Posterior cingulate gyrus (tissue), 11 donors: ENCODE measurements around the gene MND1.
A peak's percentile ranks its signal among the peaks of the same experiment; 100 is the strongest.

Experiments used
- DNase-seq, 10 donors: peaks; one replicate each; pipeline versions ENCODE4 v3.0.0 to v3.0.0-alpha.2; 2020 to 2021; ENCODE audit warnings: mixed read lengths in 3 of 10
- intact Hi-C: fragments of 100-400 bp; cut with DNase I; formaldehyde crosslinking; loops from one replicate; pipeline ENCODE4 v1.15.1; 2023

The MND1 gene

GRCh38 chr4:153345012-153345981, 809 bp downstream of the MND1 start:
- intact Hi-C loops = loop anchor here (5.0 to 10.0 kb wide), 2 partner anchors 122 to 400 kb away; partner anchors contain the start of gene TMEM131L
- peak in 7 of 10 donors; percentile 16 to 85 (median 32) for DNase-seq

GRCh38 chr4:153346031-153346430, 1.5 kb downstream of the MND1 start:
- intact Hi-C loops = loop anchor here (5.0 to 10.0 kb wide), 2 partner anchors 121 to 399 kb away; partner anchors contain the start of gene TMEM131L
- no peak for DNase-seq

- intact Hi-C loops = loop anchor here (5.0 to 10.0 kb wide), 2 partner anchors 121 to 398 kb away; partner anchors contain the start of gene TMEM131L
- no peak for DNase-seq
Observed at GRCh38 chr4:153346563-153346962, 2.1 kb downstream of the MND1 start.

GRCh38 chr4:153347117-153347516, 2.6 kb downstream of the MND1 start:
- DNase-seq = no peak
- intact Hi-C loops = loop anchor here (5.0 to 10.0 kb wide), 2 partner anchors 120 to 398 kb away; partner anchors contain the start of gene TMEM131L

- intact Hi-C loops = loop anchor here (5.0 to 10.0 kb wide), 2 partner anchors 119 to 397 kb away; partner anchors contain the start of gene TMEM131L
- no peak for DNase-seq
Observed at GRCh38 chr4:153348006-153348405, 3.5 kb downstream of the MND1 start.

- intact Hi-C loops = loop anchor here (5.0 to 10.0 kb wide), 2 partner anchors 118 to 395 kb away; partner anchors contain the start of gene TMEM131L
- DNase-seq = no peak
Observed at GRCh38 chr4:153349206-153349805, 4.8 kb downstream of the MND1 start.

GRCh38 chr4:153362184-153362583, 17.7 kb downstream of the MND1 start:
- no peak for DNase-seq
- intact Hi-C loops = no loop called here

- intact Hi-C loops = no loop called here
- DNase-seq = no peak
Observed at GRCh38 chr4:153364061-153364460, 19.6 kb downstream of the MND1 start.

- DNase-seq = no peak
- intact Hi-C loops = no loop called here
Observed at GRCh38 chr4:153365003-153365402, 20.5 kb downstream of the MND1 start.

- DNase-seq = no peak
- intact Hi-C loops = no loop called here
Observed at GRCh38 chr4:153366486-153366885, 22.0 kb downstream of the MND1 start.

GRCh38 chr4:153367092-153367491, 22.6 kb downstream of the MND1 start:
- DNase-seq = no peak
- intact Hi-C loops = no loop called here

- no peak for DNase-seq
- intact Hi-C loops = no loop called here
Observed at GRCh38 chr4:153369021-153369420, 24.5 kb downstream of the MND1 start.

- DNase-seq = no peak
- intact Hi-C loops = no loop called here
Observed at GRCh38 chr4:153371701-153372234, 27.3 kb downstream of the MND1 start.

- DNase-seq = no peak
Observed at GRCh38 chr4:153372967-153373562, 28.6 kb downstream of the MND1 start.

GRCh38 chr4:153374442-153374841, 30.0 kb downstream of the MND1 start:
- intact Hi-C loops = no loop called here
- DNase-seq = no peak

More at GRCh38 chr4:153372967-153373562, 28.6 kb downstream of the MND1 start:
- intact Hi-C loops = no loop called here

- no peak for DNase-seq
- intact Hi-C loops = no loop called here
Observed at GRCh38 chr4:153375303-153375702, 30.8 kb downstream of the MND1 start.

GRCh38 chr4:153383131-153383530, 38.6 kb downstream of the MND1 start:
- DNase-seq = no peak
- intact Hi-C loops = no loop called here

GRCh38 chr4:153384160-153384559, 39.7 kb downstream of the MND1 start:
- intact Hi-C loops = no loop called here
- no peak for DNase-seq

GRCh38 chr4:153385784-153386183, 41.3 kb downstream of the MND1 start:
- intact Hi-C loops = no loop called here

GRCh38 chr4:153387981-153388380, 43.5 kb downstream of the MND1 start:
- intact Hi-C loops = no loop called here
- no peak for DNase-seq

More at GRCh38 chr4:153385784-153386183, 41.3 kb downstream of the MND1 start:
- DNase-seq = no peak
